ENCODE measurements around the gene PHYKPL. TPM values are rescaled to one million over a fixed set of nuclear protein-coding genes. Genes with fewer than 3 reads are reported as not detected.
A peak's percentile ranks its signal among the peaks of the same experiment; 100 is the strongest.

PHYKPL gene
- total and polyA plus RNA-seq, 2 of the 8 experiments (the other 6 are each of a cell fraction or from before 2014, with no cell fraction given), result 25.1 to 32.1 TPM

DNA sequence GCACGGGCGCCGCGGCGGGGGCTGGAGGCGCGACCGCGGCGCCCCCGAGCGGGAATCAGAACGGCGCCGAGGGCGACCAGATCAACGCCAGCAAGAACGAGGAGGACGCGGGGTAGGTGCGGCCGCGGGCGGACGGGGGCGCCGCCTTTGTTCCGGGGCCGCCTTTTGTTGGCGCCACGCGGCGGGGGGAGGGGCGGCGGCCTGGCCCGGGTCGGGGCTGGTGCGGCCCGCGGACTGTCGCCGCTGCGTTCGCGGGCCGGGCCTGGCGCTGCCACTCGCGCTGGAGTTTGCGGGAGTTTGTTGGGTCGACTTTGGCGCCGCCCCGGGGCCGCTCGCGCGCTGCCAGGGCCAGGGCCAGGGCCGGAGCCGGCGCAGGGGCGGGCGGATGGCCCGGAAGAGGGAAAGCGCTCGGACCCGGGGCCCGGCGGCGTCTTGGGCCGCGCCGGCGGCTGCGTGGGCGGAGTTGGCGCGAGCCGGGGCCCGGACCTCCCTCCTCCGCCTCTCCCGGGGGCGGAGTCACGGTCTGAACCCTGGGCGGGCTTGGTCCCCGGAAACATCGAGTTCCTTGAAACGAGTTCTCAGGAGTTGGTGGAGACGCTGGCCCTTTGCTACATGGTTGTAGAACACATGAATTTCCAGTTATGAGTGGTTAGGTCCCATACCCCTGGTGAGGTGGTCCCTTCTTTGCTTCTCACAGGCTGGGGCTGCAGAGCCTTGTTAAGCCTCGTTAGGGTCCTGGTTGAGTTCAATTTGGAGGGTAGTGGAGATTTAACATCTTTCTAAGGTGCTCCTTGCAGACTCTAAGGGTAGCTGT lies 27.5 kb downstream of the PHYKPL start (continued):
- TF ChIP-seq SIN3A (conservative IDR thresholded peaks at IDR 0.05 in 1 of 2, IDR thresholded peaks at IDR 0.05 in 1 of 2; ENCODE audit: low read depth in 1 of 2, low read length in 2 of 2) (no peak; a peak in 1 of 4 replicates), PHF8 (conservative IDR thresholded peaks at IDR 0.05; ENCODE audit: low read depth, low read length) (no peak), EGR1 (IDR thresholded peaks at IDR 0.05; ENCODE audit: borderline replicate concordance, low read depth, low read length) (peak; percentile 97), SUZ12 (IDR thresholded peaks at IDR 0.05; ENCODE audit: low read length) (no peak), KDM1A (IDR thresholded peaks at IDR 0.05; ENCODE audit: borderline replicate concordance, low read length) (no peak), HDAC6 (IDR thresholded peaks at IDR 0.05; ENCODE audit: low read depth, low read length) (no peak), YY1 (IDR thresholded peaks at IDR 0.05; ENCODE audit: low read depth, low read length) (no peak), BCL11A (IDR thresholded peaks at IDR 0.05; ENCODE audit: low read depth in 2 of 2, low read length in 2 of 2) (no peak)
- TF ChIP-seq, protein P1, sequence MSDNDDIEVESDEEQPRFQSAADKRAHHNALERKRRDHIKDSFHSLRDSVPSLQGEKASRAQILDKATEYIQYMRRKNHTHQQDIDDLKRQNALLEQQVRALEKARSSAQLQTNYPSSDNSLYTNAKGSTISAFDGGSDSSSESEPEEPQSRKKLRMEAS (IDR thresholded peaks at IDR 0.05), result peak; percentile 69
- TF ChIP-seq, protein P2, sequence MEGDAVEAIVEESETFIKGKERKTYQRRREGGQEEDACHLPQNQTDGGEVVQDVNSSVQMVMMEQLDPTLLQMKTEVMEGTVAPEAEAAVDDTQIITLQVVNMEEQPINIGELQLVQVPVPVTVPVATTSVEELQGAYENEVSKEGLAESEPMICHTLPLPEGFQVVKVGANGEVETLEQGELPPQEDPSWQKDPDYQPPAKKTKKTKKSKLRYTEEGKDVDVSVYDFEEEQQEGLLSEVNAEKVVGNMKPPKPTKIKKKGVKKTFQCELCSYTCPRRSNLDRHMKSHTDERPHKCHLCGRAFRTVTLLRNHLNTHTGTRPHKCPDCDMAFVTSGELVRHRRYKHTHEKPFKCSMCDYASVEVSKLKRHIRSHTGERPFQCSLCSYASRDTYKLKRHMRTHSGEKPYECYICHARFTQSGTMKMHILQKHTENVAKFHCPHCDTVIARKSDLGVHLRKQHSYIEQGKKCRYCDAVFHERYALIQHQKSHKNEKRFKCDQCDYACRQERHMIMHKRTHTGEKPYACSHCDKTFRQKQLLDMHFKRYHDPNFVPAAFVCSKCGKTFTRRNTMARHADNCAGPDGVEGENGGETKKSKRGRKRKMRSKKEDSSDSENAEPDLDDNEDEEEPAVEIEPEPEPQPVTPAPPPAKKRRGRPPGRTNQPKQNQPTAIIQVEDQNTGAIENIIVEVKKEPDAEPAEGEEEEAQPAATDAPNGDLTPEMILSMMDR (IDR thresholded peaks at IDR 0.05; ENCODE audit: control extremely low read depth in 1 of 3, insufficient read depth in 1 of 3, low read depth in 1 of 3, low read length in 3 of 3), result no peak
